ENCODE data around the gene TOR1AIP2.

Gene TOR1AIP2

DNA sequence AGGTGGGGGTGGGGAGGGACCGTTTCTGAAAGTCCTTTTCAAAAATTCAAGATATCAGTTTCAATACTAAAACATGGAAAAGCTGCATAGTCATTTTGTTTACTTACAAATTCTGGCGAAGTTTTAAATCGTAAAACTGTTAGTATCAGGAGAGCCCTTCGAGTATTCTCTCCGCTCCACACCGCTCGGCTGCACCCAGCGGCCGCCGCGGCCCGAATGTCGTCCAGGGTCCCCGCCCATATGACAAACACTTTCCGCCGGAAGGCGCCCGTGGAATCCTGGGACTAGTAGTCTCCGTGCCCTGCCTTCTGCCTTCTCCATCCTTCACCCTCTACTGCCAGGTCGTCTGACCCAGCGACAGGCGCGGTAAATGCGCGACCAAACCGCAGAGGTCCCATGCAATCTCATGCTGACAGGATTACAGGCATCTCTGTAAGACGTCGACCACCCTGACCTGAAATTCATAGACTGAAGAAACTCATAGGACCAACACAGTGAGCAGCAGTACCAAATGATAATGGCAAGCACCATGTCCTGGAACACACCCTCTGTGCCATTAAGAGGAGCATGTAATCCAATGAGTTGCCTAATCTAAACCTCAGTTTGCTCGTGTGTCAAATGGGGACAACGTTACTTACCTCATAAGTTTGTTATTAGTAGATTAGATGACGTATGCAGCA is at the start of gene TOR1AIP2:
TOR1AIP2 (minus strand) TSS at position 218 of the 680 bp plus-strand sequence. CDS start 25,138 bp downstream, outside the sequence.
- peak; percentile 95 to 99 for DNase-seq

DNA sequence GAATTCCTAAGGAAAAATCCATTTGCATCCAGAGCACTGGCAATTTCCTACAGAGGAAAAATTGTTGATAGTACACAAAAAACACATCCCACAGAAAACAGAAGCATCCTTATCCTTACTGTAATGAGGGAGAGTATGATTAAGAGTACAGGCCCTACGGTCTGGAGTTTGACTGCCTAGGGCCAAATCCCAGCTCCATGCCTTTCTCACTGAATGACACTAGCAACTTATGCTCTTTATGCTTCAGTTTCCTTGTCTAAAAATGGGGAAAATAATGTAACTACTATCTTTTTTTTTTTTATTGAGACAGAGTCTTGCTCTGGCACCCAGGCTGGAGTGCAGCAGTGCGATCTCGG is 49.2 kb upstream of the TOR1AIP2 start:
- no peak for DNase-seq

DNA sequence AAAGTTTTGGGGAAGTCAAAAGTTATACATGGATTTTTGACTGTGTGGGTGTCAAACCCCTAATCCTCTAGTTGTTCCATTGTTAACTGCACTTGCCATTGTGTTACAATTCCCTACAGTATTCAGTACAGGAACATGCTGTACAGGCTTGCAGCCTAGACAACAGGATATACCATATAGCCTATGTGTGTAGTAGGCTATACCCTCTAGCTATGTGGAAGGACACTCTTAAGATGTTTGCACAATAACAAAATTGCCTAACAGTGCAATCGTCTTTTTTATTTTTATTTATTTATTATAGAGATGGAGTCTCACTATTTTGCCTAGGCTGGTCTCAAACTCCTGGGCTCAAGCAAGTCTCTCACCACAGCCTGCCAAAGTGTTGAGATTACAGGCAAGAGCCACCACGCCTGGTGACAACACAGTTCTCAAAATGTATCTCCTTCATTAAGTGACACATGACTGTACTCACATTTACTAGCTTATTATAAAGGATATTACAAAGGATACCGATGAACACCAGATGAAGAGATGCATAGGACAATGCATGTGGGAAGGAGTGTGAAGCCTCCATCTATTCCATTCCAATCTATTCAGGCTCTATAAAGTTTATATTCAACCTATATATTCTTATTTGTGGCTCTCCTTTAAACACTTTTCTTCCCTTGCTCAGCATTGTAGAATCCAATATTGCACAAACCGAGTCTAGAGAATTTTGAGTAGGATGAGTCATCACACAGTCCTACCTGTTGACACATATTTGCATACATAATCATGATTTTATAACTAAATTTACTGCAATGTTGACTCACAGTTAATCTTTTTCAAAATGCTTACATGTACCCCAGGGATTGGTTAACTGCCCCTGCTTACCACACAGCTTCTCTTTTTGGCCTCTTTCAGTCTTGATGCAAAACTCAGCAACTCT is 48.6 kb upstream of the TOR1AIP2 start:
- DNase-seq = peak in 1 of 2 experiments; percentile 21

DNA sequence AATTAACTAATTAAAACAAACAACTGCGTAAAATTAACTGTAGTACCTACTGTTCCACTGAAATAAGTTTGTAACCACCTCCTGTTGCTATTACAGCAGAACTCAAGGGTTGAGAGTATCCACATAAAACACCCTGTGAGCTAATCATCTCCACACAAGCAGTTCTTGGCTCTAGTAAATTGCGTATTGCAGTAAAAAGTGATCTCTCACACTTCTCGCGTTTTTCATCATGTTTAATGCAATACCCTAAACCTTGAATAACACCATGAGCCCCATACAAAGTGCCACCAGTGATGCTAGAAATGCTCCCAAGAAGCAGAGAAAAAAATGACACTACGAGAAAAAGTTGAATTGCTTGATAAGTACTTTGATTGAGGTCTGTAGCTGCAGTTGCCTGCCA is 47.7 kb upstream of the TOR1AIP2 start:
- no peak for DNase-seq

DNA sequence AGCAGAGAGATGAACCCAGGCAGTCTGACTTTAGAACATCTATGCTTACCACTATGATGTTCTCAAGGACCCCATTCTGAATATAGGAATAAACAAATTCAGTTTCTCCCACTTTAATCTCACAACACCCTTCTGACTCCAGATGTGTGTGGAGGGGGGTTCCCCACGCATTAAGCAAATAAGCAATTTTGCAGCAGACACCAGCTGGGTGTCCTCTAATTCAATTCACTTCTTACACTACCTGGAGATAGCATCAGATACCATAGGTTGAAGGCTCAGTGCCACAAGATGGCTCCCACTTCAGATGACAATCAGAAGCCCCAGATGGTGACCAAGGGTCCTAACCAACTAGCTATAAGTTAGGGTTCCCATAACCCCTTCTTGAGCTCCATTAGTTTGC is 46.7 kb upstream of the TOR1AIP2 start:
- DNase-seq = no peak

DNA sequence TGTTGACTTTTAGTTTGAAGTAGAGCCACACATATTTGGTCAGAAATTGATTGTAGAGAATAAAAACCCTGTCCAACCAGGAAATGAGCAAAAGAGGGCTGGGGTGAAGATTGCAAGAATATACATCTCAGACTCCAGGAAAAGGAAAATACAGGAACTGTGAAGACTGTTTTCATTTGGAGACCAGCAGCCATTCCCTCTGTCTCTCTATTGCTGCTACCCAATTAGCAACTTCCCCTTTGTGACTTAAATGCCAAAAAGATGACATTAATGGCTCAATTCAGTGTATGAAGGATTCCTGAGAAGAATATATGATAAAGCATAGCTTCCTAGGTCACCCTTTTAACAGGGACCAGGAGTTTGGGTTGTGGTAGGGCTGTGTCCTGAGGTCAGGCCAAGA is 45.4 kb upstream of the TOR1AIP2 start:
- no peak for DNase-seq

DNA sequence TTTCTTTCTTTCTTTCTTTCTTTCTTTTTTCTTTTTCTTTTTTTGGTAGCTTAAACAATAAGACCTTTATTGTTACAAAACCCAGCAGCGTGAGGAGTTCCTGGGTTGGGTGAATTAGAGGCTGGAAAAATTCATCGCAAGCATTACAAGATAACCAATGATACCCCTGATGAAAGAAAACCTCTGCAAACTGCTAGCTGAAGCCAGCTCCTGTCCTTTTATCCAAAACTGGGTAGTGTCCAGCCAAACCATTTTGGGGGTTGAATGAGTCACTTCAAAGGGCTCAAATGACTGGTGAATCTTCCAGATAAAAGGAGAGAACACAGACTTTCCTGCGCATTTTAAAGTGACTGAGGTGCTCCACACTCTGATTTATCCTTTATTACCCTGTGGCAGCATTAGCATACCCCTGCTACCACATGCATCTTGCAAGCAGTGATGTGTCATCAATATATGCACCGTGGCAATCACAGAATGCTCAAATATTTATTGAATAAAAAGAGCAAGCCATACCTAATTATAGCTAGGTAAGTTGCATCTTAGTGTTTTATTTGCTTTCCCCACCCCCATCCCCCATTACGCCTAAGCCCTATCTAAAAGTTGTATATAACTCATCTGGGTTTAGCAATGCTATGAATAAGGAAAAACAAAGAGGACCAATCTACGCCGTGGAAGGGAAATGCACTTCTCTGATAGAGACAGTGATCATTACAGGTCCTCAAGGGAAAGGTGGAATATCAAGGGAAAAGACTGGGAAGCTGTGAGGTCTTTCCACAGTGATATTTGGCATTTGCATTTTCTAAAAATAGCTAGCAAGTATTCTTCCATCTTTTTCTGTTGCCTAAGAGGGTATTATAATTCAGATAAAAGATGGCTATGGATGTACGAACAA is 44.6 kb upstream of the TOR1AIP2 start:
- DNase-seq = no peak

DNA sequence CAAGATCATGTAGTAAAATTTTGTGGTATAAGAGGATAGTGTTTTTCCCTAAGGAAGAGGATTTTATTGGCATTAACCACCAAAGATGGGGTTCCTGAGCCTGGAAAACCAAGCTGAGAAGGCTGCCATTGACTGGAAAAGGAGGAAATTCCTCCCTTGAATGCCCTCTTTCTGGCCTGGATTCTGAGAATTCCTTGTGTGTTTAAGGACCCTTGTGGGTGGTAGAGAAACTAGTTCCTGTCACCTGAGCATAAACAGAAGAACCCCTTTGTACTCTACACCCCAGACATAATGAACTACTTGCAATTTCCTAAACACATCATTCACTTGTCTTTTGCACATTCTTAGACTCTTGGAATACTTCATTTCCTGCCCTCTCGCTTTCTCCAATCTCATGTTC is 43.9 kb upstream of the TOR1AIP2 start:
- DNase-seq = no peak

DNA sequence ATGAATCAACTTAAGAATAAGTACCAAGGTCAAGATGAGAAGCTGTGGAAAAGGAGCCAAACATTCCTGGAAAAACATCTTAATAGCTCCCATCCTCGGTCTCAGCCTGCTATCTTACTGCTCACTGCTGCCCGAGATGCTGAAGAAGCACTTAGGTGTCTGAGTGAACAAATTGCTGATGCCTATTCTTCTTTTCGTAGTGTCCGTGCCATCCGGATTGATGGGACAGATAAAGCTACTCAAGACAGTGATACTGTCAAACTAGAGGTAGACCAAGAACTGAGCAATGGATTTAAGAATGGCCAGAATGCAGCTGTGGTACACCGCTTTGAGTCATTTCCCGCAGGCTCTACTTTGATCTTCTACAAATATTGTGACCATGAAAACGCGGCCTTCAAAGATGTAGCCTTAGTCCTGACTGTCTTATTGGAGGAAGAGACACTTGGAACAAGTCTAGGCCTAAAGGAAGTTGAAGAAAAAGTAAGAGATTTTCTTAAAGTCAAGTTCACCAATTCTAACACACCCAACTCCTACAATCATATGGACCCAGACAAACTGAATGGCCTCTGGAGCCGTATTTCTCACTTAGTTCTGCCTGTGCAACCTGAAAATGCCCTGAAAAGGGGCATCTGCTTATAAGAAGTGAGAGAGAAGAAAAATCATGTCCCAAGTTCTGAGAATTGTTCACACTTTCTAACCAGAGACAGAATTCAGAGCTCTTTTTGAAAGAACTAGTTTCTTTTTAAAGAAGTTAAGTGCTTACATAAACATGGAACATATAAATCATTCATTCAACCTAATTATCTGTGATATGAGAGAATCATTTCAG is 40.2 kb upstream of the TOR1AIP2 start:
- DNase-seq = no peak

DNA sequence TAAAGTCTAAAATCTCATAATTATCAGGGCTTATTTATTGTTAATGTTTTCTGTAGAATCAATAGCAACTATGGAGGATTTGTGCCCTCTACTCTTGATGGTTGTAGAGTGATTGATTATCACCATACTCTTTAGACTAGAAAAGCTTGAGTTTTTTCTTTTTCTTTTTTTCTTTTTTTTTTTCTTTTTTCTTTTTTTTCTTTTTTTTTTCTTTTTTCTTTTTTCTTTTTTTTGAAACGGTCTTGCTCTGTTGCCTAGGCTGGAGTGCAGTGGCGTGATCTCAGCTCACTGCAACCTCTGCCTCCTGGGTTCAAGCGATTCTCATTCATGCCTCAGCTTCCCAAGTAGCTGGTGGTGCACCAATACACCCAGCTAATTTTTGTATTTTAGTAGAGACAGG is 34.2 kb upstream of the TOR1AIP2 start:
- no peak for DNase-seq

DNA sequence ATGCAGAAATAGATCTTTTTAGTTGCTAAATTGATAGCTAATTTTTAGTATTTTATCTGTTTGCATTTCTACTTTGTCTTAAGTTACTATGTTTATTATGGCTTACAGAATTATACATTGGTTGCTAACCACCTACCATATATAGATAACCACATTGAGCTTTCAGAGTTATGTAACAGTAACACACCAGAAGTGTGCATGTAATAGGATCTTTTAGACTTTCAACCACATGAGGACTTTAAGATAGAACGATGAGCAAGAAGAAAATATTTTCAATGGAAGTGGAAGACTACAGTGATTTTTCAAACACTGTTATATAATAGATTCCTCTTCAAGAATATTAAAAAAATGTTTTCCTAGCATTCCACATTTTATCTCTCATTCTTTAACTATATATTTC is 33.3 kb upstream of the TOR1AIP2 start:
- no peak for DNase-seq

DNA sequence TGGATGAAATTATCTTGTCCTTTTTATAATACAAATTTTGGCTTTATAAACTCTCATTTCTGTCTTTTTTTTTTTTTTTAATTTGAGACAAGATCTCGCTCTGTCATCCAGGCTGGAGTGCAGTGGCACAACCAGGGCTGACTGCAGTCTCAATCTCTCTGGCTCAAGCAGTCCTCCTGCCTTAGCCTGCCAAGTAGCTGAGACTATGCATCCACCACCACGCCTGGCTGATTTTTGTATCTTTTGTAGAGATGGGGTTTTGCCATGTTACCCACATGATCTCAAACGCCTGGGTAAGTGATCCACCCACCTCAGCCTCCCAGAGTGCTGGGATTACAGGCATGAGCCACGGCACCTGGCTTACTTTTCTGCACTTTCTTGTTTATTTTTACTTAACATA is 12.0 kb upstream of the TOR1AIP2 start:
- DNase-seq = no peak

DNA sequence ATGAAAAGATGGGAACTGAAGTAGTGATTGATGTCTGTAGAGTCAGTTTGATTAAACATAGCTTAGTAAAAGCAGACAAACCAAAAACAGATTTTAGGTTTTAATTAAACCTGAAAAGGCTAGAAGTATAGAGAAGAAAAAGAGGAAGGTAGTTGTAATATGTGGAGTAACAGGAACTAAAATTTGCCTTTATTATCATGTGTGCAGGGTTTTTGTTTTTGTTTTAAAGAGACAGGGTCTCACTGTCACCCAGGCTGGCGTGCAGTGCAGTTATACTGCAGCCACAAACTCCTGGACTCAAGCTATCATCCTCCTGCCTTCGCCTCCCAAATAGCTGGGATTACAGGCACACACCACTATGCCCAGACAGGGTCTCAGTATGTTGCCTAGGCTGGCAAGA is 10.5 kb upstream of the TOR1AIP2 start:
- peak in 1 of 2 experiments; percentile 11 for DNase-seq

DNA sequence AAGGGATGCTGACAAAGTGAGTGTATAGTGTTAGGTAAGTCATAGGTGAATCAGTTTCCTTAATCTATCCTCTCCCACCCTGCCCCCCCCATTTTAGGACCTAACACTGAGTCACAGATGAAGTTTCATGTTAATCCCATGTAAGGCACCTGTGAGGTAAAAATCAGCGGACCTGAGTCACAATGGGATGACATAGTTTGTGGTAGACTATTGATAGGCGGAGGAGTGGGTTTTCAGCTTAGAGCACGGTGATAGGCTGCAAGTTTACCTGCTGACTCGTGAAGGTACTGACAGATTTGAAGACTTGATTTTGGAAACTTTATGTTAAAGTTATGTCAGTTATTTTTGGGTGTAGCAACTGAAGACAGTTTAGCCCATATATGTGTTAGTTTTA is 6.1 kb upstream of the TOR1AIP2 start:
- peak; percentile 69 to 72 for DNase-seq

DNA sequence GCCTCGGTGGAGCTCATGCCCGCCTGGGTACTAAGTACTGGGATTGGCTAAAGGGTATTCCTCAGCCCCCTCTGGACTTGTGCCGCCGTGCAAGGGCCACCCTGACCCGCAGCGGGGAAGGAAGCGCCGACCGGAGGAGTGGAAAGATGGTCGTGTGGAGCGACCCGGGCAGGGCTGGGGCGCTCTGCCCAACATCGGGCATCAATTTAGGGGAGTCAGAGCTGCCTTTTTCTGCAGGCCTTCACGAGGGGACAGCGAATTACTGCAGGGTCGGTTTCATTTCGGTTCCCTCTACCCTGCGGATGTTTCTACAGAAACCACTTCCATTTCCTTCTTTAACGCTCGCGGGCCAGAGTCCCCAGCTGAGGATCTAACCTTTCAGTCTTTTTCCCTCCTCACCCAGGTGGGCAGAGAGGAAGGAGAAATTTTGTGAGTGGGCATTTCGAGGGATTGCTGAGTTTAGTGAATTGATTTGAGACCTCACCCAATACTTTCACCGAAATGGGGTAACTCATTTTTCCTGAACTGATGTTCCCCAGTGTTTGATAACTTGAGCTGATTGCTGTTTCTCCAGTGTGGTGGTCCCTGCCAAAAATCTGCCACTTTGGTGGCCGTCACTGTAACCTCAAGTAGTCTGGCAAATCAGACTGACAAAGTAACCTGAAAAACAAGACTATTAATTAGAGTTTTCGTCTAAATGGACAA is 5.6 kb upstream of the TOR1AIP2 start:
- peak in 1 of 2 experiments; percentile 92 for DNase-seq

DNA sequence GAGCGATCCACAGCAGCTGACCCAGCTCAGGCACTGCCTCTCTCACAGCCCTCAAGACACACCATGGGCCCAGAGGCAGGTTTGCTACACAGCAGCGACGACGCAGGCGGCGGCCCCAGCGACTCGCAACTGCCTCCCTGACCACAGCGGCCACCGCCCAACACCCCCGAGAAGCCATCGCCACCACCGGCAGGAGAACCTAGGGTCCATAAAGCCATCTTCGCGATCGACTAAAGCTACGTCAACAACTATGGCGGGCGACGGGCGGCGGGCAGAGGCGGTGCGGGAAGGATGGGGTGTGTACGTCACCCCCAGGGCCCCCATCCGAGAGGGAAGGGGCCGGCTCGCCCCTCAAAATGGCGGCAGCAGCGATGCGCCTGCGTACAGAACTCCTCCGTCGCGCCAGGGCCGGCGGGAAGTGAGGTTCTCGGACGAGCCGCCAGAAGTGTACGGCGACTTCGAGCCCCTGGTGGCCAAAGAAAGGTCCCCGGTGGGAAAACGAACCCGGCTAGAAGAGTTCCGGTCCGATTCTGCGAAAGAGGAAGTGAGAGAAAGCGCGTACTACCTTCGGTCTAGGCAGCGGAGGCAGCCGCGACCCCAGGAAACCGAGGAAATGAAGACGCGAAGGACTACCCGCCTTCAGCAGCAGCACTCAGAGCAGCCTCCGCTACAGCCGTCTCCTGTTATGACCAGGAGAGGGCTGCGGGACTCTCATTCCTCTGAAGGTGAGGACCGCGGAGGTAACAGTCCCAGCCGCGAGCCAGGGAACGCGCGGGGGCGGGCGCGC is 4.8 kb upstream of the TOR1AIP2 start, which contains the start of gene TOR1AIP1:
TOR1AIP1 (plus strand) TSS at position 33 of the 787 bp plus-strand sequence; CDS start at position 251, 218 bp downstream.
- peak; percentile 100 for DNase-seq

DNA sequence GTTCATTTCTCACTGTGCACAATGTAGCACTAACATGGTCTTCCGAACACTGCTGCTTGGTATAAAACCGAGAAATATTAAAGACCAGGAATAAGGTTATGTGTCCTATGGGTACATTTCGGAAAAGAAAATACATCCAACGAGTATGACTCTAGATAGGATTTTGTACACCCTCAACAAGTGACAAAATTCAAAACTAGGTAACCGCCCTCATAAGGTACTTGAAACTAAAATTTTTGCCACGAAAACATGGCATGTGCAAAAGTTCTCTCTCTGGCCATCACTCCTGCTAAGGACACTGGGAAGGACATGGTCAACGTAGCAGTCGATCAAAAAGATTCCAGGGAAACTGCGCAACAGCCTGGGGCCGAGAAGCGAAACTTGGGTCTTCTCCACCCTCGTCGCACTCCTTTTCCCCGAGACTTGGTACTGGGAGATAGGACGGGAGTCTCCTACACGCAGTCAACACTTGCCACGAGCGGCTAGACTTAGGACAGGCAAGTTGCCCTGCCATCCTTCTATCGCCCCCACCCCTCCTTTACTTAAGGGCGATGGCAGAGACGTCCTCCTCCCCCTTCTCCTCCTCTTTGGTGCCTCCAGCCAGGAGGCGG is 4.1 kb upstream of the TOR1AIP2 start:
- no peak for DNase-seq

DNA sequence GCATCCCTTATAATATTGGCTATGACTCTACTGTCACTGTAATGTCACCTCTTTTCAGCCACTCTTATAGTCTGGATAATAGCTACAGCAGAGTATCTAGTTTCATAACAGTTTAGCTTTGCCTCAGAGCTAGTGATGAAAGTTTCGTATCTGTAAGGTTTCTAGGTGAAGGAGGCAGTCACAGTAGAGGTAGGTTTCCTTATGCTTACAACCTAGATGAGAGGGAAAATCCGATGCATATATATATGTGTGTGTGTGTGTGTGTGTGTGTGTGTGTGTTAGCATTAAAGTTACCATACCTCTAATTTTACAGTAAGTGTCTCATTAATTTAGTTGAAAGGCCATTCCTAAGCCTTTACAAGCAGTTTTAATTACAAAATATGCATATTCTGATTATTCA is 2.2 kb upstream of the TOR1AIP2 start:
- DNase-seq = no peak

DNA sequence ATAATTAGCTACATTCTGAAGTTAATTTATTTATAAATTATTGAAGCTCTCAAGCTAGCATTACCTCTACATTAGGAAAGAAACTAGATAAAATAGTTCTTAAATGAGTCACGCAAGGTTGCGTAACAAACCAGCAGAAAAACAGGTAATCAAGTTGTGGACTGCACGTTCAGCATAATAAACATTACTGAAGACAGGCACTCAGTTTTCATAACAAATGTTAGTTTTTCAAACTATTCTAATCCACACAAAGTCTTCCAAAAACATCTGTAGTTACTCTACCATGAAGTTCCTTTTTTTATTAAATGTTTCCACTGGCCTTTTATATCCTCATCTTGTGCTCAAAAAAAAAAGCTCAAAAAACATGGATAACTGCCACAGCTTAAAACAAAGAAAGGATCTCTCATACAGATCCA is 1.3 kb downstream of the TOR1AIP2 start:
- no peak for DNase-seq

Data from NCI-H526 (cell line).